NCI-H2171 treated with DMSO at 0.1 percent for 48 hours (cell line): ENCODE results near the gene CNDP2.
"Not testable (repeated sequence)": the region's sequence is repeated elsewhere in the genome, so short reads cannot be mapped to it uniquely, and the experiment has no call there.

Experiments used
- DNase-seq: peaks from one replicate; lab custom pipeline; 2025; lab: John Stamatoyannopoulos, UW

Gene CNDP2

DNA sequence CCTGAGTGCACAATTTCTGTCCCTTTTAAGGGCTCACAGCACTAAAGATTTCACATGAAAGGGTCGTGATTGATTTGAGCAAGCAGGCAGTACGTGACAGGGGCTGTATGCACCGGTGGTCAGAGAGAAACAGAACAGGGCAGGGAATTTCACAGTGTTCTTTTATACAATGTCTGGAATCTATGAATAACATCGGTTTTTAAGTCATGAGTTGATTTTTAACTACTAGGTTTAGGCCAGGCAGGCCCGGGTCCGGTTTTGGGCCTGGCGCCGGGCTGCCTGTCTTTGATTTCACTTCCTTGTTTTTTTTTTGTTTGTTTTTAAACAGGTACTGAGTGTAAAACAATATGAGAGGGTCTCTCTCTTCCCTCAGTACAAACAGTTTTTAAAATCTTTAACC lies 4.6 kb downstream of the CNDP2 start:
- DNase-seq, result not testable (repeated sequence)

- no peak for DNase-seq
Measured at GRCh38 chr18:74501386-74501785, 5.2 kb downstream of the CNDP2 start.

GRCh38 chr18:74503137-74503536 lies 7.0 kb downstream of the CNDP2 start:
- DNase-seq, result no peak

GRCh38 chr18:74505776-74506175 lies 9.6 kb downstream of the CNDP2 start:
- DNase-seq, result no peak

GRCh38 chr18:74506448-74507084 lies 10.4 kb downstream of the CNDP2 start:
- no peak for DNase-seq

- DNase-seq, result no peak
Measured at GRCh38 chr18:74507097-74507881, 11.1 kb downstream of the CNDP2 start.

GRCh38 chr18:74507927-74508326 lies 11.8 kb downstream of the CNDP2 start:
- DNase-seq, result no peak

DNA sequence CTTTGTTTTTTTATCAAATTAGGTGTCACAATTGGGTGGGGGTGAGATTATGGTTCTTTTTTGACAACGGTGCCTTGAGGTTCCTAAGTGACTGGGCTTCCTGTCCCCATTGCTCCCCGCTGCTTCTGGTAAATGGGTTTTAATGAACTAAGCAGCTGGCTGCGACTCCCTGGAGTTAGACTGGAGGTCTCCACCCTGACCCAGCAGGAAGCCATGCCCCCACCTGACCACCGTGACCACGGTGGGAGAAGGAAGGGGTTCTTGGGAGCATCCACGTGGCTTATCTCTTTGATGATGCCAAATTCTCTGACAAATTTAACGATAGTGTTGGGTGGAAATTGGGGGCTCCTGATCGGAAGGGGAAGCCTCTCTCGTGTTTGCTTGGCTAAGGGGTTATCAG lies 12.2 kb downstream of the CNDP2 start:
- no peak for DNase-seq

- no peak for DNase-seq
Measured at GRCh38 chr18:74508821-74509225, 12.7 kb downstream of the CNDP2 start.

DNA sequence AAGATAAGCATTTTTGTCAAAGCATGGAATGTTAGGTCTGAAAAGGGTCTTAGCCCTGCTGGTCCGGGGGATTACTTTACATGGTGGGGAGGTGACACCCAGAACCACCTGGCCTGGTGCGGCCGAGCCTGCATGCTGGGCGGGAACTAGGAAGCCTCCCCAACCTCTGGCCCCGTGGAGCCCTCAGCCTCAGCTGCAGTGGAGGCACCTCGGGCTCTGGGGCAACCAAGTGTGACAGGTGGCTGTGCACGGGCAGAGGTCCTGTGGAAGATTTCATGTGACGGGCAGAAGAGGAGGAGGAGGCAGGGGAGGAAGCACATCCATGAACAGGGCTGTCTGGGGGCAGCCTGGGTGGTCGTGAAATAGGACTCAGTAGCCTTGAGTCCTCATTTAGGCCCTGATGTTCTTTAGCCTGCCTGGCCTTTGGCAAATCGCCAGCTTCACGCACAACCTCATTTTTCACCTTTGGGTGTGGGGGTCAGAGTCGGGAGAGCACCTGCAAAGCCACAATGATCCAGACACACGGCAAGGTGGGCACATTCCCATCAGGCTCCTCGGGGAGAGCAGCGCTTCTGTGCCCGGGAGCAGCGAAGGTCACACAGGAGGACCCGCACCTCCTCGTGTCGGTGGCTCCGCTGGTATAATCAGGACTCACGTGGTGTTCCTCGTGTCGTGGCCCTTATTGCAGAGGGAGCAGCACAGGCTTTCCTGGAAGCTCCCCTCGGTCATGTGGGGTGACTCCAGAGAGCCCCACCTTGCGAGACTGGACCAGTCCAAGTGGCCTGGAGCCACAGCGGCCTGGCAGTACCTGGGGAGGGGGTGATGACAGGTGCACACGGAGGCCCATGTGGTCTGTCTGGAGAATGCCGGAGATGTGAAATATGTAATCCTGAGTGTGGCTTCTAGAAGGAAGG lies 13.9 kb downstream of the CNDP2 start:
- no peak for DNase-seq

DNA sequence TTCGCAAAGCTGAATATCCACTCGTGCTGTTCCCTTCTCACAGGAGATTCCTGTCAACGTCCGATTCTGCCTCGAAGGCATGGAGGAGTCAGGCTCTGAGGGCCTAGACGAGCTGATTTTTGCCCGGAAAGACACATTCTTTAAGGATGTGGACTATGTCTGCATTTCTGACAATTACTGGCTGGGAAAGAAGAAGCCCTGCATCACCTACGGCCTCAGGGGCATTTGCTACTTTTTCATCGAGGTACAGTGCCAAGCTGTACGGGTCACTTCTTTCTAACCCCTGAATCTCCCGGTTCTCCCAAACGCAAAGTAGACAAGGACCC lies 14.6 kb downstream of the CNDP2 start:
- DNase-seq, result no peak

GRCh38 chr18:74511823-74512222 lies 15.7 kb downstream of the CNDP2 start:
- DNase-seq, result no peak

DNA sequence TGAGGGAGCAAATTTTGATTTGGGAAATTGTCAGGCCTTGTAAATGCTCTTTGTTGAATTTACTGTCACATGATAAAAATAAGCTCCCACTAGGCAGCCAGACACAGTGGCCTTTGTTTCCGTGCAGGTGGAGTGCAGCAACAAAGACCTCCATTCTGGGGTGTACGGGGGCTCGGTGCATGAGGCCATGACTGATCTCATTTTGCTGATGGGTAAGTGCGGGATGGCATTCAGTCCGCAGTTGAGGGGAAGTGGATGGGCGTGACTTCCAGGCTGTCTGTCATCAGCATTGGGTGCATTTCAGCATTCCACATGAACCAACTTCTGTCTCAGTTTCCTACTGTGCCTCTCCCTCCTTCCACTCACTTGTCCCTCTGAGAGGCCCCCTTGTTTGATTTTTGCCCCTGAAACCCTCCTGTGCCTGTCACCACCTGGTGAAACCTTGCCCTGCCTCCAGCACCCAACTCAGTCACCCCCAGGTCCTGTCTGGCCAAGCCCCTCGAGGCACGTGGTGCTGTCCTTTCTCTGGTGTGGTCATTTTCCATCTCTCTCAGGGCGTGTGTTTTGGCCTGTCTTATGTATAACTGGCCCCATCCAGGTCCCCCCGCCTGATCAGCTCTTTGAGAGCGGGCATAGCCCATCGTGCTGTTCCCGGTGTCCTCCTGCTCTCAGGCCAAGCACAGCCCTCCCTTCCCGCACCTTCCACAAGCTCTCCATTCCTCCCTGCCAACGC lies 16.3 kb downstream of the CNDP2 start:
- no peak for DNase-seq

DNA sequence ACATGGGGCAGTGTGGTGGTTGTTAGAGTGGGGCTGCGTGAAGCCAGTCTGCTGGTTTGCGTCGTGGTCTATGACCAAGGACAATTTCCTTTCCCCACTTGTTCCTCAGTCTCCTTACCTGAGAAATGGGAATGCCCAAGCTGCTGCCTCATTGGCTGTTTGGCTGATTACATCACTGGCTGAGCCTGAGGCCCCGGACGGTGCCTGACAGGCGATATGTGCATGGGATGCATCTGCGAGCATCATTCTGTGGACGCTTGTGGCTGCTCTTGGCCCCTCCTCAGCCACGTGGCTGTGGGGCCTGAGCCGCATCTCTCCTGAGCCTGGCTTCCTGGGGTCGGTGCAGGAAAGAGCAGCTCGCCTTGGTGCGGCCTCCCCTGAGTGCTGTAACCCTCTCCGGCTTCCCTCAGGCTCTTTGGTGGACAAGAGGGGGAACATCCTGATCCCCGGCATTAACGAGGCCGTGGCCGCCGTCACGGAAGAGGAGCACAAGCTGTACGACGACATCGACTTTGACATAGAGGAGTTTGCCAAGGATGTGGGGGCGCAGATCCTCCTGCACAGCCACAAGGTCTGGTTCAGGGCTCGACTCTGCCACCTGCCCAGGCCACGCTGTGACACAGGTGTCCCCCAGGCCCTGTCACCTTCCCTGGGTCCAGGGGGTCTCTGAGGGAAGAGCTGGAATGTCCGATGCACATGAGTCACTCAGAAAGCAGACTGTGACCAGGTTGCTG lies 17.2 kb downstream of the CNDP2 start:
- no peak for DNase-seq

DNA sequence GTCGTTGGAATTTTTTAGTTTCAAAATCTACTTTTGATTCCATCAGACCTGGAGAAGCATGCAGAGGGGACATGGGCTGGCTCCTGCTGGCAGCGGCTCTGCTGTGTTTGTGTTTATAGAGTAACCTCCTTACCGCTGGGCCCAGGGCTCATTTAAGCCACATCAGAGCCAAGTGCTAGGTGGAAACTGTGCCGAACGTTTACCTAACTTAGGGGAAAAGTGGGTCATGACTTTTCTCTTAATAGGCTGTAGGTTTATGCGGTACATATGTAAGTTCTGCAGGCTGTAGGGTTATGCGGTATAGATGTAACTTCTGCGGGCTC lies 17.7 kb downstream of the CNDP2 start:
- no peak for DNase-seq

DNA sequence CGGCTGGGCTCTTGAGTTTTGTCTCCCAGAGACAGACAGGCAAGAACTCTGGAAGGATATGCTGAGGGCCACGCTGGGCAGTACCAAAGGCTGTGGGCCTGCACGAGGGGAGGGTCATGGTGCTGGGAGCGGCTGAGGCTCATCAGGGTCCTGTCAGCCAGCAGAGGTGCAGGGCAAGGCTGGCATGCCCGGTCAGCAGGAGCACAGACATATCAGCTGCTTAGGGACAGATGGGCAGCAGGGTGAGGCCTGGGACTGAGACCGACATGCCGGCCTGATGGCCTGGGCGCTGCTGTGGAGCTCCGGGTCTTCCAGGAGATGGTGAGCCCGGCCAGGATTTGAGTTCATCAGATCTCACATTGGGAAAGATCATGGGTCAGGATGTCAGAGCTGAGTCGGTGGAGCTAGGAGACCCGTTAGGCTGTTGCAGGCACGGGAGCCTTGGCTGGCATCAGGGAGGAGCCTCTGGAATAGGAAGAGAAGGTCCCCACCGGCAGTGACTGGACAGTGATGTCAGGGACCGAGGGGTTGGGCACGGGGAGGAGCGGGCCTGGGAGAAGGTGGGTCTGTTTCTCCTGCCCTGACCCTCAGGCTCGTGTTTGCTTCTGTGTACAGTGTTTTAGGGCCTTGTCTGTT lies 18.8 kb downstream of the CNDP2 start:
- no peak for DNase-seq

DNA sequence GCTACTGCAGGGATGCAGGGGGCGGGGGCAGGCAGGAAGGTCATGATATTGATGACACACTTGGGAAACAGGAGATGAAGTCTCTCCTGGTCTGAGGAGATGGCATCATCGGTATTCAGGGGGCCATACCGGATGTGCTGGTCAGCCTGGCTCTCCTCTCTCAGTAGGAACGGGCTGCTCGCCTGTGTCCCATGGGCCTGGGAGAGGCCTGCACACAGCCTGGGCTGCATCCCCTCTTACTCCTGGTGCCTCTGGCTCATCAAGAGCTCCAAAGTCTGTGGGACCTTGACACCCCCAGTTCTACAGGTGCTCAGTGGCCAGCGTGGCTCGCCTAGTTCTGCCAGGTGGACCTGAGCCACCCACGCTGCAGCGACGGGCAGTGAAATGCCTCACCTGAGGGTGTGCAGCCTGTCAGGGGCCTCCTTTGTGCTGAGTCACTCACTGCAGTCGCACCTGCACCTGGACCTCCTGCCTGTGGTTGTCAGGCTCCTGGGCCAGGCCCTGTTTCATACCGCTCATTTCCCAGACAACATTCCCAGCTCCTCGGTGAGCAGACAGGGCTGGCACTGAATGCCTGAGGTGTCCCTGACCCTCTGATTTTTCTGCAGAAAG lies 19.6 kb downstream of the CNDP2 start:
- no peak for DNase-seq

DNA sequence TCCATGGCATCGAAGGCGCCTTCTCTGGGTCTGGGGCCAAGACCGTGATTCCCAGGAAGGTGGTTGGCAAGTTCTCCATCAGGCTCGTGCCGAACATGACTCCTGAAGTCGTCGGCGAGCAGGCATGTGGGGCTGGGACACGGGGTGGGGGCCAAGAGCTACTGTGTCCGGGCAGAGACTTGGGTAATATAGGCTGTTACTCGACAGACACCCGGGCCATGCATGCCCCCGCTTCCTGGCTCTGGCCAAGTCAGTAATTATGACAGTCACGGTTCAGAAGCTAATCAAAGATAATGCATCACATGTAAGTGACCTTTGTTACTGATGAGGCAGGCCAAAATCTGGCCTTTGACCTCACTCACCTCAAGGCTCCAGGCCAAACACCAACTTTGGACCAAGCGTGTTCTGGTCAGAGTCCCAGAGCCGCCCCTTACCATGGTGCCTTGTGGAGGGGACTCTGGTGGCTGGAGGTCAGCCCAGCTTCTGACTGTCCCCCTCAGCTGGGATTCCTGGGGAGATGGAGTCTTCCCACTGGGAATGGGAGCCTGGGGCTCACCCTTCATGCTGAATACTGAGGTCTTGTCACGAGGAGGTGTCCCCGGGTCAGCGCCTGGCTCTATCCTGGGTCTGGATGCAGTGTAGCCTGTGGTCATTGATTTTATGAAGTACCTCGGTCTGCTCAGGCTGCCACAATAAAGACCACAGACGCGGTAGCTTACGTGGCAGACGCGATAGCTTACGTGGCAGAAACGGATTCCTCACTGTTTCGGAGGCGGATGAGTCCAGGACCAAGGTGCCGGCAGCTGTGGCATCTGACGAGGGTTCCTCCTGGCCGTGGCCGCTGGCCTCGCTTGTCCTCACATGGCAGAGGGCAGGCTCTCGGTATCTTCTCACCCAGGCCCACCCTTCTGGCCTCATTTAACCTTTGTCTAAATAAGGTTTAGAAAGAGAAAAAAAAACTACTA lies 20.4 kb downstream of the CNDP2 start:
- DNase-seq, result no peak

DNA sequence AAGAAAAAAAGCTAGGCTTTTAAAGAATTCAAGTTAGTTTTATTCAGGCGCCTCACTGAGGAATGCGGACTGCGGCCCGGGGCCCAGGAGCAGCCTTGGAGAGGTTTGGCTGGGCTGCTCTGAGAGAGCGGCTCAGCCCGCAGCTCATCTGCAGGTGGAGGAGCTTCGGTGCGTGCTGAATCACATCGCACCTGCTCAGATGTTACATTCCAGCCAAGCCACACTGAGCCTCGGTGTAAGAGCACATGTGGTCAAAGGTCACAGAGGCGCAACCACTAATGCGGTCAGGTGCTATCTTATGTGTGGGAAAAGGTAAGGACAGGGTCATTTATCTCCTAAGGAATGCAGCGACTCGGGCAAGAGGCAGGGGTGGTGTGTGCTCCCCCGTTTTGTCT lies 21.1 kb downstream of the CNDP2 start:
- DNase-seq, result no peak
